NCI-H82 treated with DMSO at 0.1 percent for 48 hours (cell line): ENCODE results near the gene GIT2.
"Not testable (repeated sequence)": the region's sequence is repeated elsewhere in the genome, so short reads cannot be mapped to it uniquely, and the experiment has no call there.

Experiments
- DNase-seq: peaks from one replicate; lab custom pipeline; 2025; ENCODE audit not compliant: unreplicated experiment; lab: John Stamatoyannopoulos, UW

The GIT2 gene

DNA sequence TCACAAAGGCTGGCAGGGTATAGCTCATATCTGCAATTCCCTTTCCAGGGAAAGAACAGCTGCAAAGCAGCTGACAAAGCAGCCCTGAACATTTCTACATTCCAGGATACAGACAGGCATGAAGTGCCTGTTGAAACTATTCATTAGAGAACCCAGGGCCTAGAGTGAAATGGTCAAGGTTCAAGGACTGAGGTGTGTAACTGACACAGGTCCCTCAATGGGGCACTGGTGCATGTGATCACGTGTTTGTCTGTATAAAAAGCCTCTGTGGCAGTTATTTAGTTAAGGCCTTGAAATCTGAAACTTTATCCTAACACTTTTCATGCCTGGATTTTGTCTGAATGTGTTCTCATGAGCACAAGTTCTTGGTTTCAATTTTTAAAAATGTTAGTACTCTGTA lies 47.1 kb downstream of the GIT2 start:
- no peak for DNase-seq

DNA sequence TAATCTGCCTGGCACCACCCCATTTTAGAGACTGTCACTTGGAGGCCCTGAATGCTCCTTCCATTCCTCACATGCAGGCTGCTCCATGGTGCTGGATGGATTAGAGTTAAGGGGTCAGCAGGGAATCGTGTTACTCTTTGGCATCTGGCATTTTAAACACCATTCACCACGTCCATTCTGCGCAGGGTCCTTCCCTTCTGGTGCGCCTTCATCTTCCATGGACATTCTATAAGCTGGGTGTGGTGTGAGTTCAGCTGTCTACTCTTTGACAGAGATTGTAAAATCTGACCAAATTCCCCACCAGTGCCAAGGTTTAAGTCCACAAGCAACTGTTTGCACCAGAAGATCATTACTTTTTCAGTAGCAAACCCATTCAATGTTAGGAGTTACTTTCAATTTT lies 47.8 kb downstream of the GIT2 start:
- DNase-seq = no peak

DNA sequence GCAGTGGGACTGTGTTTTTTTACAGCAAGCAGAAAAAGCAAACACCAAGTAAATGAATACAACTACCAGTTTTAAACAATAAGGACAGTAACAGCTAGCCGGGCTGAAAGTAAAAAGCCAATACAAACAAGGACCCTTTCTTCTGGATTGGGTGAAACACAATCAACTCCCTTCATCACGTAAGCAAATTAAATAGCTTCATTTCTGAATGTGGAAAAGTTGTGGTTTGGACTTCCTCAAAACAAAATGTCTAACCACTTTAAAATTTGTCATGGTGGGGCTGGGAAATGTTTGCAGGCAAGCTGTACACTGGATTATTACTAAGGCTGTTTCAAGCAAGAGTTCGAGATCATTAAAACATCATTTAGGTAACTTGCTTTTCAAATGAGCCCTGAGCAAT lies 48.6 kb downstream of the GIT2 start:
- no peak for DNase-seq

DNA sequence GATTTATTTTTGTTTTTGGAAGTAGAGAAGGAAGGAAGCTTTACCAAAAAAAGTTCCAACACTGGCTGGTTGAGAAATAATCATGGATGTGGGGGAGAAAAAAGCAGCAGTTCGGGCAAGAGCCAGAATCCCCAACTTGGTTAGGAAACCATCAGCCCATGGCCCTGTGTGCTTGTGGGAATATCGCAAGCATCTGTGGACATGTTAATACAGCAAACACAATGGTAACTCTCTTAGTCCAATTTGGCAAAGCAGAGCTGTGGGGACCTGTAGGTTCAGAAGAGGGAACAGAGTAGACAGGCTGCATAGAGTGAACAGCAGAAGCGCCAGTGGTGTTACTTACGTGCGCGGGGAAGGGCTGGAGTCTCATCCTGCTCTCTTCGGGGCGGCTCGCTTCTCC lies 49.3 kb downstream of the GIT2 start:
- no peak for DNase-seq

DNA sequence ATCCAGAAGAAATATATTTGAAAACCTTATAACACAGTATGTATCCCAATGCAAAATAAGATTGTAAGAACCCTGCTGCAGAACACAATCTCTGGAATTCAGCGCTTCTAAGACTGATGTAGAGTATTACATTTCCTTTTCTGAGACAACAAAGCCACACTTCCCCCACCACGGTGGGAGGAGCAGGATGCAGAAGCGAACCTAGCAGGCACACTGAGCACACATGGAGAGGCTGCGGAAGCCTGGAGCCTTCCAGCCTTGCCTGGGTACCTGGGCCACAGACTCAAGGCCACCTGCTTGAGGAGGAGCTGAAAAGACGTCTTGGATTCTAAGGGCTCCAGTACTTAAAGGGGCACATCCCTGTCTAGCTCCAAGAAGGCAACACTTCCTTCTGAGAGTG lies 49.7 kb downstream of the GIT2 start:
- no peak for DNase-seq

DNA sequence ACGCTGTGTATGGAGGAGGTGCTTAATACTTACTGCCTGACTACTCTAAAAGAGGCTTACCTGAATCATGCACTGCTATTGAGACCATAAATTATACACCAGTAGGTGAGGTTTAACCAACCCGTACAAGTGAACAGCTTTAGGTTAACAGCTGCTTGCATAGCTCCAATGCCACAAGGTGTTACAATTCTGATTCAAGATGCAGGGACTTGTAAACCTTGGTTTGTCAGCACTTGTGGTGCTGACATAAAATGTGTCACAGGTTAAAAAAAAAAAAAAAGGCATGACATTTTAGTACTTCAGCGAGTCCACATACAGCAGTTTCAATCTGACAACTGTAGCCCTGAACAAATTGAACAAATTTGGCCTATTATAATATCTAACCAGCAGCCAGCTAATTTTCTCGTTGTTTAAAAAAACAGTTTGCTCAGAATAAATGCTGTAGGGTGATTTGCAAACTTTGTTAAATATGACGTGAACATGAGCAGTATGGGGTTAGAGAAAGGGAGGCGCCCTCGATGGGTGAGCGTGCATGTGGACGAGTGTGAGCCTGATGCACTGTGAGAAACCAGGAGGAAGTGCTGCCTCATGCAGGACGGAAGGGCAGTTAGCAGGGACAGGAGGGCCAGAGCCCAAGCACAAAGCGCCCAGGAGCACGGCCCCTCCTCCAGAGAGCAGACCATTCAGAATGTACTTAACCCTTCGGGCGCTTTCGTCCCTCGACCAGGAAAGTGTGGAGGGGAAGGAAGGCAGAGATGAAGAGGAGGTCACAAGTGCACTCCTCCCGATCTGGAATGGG lies 51.4 kb downstream of the GIT2 start:
- no peak for DNase-seq

DNA sequence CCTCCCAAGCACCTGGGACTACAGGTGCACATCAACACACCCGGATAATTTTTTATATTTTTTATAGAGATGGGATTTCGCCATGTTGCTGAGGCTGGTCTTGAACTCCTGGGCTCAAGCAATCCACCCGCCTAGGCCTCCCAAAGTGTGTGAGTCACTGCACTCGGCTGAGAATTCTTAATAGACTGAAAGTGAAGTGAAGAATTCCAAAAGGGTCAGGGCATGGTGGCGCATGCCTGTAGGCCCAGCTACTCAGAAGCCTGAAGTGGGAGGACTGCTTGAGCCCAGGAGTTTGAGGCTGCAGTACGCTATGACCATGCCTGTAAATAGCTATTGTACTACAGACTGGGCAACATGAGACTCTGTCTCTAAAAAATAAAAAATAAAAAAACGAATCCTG lies 52.4 kb downstream of the GIT2 start:
- DNase-seq = no peak

DNA sequence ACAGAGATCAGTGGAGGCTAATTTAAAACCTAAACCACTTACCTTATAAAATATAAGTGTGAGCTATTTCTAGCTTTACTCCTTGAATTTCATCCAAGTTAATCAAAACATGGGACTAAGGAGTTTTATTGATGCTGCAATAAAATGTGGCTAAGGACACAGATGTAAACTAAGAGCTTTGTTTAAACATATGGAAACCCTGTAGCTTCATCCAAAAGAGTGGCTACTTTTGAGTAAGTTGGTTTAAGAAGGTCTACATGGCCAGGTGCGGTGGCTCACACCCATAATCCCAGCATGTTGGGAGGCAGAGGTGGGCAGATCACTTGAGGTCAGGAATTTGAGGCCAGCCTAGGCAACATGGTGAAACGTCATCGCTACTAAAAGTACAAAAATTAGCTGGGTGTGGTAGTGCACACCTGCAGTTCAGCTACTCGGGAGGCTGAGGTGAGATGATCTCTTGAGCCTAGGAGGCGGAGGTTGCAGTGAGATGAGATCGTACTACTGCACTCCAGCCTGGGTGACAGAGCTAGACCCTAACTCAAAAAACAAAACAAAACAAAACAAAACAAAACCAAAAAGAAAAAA lies 55.7 kb downstream of the GIT2 start:
- no peak for DNase-seq

DNA sequence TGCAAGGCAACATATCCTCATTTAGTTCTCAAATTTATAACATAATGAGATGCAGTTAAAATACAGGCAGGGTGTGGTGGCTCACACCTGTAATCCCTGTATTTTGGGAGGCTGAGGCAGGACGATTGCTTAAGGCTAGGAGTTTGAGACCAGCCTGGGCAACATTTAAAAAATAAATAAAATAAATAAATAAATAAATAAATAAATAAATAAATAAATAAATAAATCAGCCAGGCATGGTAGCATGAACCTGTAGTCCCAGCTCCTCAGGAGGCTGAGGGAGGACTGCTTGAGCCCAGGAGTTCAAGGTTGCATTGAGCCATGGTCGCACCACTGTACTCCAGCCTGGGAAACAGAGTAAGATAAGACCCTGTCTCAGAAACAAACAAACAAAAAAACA lies 56.7 kb downstream of the GIT2 start:
- DNase-seq = no peak

DNA sequence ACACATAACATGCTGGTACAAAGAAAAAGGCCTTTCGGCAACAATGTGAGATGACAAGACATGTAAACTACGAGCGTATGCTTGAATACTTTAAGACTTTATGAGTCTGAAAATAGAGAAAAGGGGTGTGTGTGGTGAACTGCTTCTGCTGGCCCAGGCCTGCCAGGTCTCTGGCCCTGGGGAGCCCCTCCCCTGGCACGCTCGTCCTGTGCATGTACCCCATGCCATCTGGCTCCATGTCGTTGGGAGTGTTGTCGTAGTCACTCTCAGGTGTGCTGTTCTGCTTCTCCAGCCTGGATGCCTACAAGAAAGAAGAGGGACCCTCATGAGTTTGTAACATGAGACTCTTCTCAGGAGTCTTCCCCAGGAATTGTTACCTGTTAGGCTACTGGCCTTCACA lies 57.2 kb downstream of the GIT2 start:
- DNase-seq = no peak

DNA sequence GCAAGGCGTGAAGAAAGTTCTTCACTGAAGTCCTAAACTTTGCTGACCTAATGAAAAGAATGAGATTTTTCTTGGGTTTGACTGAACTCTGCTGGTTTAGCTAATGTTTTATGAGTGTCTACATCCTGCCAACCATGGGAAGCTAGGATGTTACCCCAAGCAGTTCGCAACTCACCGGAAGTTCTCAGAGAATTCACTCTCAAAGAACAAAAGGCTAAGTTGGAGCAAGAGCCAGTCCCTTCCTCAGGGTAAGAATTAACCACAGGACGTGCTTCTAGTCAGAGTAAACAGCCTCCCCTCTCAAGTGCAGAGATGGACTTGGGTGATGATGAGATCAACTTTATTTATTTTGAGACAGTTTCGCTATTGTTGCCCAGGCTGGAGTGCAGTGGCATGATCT lies 58.8 kb downstream of the GIT2 start:
- no peak for DNase-seq

DNA sequence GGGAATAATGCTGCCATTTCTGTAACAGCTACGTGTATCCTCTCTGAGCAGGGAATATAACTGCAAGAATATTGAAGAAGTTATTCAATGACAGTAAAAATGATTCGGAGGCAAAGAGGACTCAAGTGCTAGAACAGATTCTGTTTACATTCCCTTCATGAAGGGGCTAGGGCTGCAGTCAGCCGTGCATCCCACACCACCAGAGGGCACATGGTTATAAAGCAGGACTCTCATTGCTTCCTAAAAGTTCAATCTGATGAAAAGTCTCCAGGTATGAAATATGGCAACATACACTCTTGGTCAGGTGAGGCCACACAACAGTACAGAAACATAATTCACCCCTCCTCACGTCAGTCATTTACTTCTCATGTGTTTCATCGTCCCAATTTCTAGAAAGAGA lies 62.1 kb downstream of the GIT2 start:
- DNase-seq = no peak

DNA sequence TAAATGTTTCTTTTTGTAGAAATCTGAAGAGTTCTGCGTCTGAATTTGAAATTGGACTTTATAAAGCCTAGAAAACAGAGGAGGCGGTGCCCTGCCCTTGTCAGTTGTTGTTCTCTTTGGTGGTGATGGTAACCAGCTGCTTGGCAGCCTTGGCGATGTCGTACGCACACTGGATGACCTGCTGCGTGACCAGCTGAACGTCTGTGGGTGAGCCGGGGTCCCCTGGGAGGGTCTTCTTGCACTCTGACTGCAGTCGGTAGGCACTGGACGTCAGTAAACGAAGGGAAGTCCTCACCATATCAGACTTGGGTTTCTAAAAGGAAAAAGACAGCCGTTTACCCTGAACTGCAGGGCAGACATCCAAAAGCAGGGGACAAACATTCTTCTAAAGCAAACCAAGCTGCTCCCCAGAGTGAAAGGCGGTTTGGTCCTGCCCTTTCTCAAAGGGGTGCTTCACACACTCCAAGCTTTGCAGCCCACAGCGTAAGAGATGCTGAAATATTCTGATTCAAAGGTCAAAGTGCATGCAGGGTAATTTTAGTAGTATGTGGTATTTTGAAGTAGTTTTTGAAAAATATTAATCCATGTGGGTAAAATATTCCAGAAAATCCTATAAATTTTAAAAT lies 63.2 kb downstream of the GIT2 start:
- no peak for DNase-seq

DNA sequence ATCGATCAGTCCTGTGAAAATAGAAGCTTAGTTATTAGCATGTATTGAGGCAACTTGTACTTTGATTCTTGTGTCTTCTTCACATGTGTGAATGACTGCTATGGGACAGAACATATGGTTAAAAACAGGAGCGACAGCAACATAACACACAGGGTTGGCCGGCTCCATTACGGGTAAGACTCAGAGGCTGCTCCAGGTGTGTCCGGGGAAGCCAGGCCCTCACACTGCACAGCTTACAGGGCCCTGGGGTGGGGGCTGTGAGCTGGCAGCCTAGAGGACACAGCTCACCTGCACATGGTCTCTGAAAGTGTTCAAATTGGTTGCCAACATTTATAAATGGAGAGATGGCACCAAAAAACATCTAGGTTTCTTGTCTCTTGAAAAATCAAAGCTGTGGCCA lies 65.0 kb downstream of the GIT2 start:
- no peak for DNase-seq

DNA sequence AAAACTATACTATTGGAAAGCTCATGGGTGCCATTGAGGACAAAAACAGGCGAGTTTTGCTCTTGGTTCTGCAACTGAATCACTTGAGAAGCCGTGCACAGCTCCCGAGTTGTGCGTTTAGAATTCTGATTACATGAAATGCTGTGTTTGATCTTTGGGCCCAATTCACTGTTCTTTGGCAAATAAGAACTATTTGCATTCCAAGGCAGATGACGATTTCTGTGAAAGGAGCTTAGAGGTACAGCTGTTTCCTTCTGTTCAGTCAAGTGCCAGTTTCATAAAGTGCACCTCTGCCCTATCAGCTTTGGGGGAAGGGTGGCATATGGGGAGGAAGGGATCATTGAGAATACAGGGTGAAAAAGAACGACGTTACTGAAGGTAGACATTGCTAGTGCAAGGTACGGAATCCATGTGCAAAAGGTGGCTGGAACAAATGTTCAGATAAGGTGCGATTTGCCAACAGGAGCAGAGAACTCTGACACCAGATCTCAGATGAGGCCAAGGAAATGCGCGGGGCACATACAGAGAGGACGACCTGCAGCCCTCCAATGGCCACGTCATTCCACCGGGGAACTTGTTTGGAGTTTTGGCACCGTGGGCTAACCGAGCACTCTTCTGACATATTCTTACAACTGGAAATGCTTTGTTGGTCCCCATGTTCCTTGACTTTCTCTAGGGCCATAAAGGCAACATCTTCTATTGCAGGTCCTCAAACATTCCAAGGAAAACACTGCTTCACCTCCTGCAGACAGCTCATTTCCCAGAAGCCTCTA lies 66.0 kb downstream of the GIT2 start:
- DNase-seq = no peak

DNA sequence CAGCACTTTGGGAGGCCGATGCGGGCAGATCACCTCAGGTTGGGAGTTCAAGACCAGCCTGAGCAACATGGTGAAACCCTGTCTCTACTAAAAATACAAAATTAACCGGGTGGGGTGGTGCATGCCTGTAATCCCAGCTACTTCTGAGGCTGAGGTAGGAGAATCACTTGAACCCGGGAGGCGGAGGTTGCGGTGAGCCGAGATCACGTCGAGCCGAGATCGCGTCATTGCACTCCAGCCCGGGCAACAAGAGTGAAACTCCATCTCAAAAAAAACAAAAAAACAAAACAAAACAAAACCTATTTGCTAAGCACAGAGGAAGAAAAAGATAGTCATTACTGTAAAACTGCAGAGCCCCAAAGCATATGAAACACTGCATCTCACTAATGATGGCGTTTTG lies 66.8 kb downstream of the GIT2 start:
- not testable (repeated sequence) for DNase-seq

DNA sequence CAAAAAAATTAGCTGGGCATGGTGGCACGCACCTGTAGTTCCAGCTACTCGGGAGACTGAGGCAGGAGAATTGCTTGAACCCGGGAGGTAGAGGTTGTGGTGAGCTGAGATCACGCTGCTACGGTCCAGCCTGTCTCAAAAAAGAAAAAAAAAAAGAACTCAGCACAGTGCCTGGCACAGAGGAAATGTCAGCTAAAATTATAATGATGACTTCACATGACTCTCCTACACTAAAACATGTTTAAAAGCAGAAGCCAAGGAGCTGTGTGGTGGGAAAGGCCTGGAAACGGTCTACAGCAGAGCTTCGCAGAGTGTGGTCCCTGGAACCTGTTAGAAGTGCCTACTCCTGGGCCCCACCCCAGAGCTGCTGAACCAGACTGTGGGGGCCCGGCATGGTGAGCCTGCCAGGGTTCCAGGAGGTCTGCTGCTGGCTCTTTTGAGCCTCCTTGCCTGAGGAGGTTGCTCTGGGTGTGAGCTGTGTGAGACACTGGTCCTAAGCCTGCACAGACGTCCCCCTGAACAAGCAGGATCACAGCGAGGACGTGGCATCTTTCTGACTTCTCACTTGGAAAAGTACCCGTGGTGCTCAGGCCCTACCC lies 68.0 kb downstream of the GIT2 start:
- DNase-seq = no peak

DNA sequence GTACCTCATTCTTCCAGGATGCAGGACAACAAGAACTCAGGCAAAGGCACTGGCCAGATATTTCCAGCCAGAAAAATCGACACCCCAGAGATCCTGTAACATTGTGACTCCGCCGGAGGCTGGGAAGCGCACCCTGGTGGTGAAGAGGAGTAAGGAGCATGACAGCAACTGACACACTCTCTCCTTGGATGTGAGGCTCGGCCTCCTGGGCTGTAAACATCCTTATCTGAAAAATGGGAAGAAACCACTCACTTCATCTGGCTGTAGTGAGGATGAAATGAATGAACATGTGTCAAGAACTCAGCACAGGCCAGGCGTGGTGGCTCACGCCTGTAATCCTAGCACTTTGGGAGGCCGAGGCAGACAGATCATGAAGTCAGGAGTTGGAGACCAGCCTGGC lies 68.5 kb downstream of the GIT2 start:
- no peak for DNase-seq

DNA sequence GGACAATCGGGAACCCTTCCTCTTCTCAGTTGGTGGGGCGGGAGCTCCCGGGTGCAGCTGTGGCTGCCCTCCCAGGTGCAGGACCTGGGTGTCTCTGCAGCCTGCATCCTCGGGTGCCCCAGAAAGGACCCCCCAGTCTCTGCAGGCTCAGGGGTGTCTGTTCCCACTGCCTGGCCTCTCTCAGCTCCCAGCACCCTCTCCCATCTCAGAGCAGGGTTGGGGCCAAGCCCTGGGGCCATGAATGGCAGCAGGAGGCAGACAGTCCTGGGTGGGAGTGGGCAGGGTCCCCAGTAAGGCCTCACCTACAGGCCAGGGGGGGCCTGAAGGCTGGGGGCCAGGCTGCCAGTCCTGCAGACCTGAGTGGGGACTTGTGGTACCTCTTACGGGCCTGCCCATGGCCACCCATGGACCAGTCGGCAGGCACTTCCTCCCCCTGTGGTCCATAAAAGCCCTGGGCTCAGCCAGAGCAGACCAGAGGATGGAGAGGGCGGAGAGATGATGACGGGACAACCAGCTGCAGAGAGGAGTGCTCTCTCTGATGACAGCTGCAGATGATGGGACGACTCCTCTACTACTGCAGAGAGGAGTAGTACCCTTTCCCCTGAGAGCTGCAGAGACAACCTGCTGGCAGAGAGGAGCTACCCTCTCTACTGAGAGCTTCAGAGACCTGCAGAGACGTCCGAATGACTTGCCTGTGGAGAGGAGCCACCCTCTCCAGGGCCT lies 69.5 kb downstream of the GIT2 start:
- DNase-seq = no peak

DNA sequence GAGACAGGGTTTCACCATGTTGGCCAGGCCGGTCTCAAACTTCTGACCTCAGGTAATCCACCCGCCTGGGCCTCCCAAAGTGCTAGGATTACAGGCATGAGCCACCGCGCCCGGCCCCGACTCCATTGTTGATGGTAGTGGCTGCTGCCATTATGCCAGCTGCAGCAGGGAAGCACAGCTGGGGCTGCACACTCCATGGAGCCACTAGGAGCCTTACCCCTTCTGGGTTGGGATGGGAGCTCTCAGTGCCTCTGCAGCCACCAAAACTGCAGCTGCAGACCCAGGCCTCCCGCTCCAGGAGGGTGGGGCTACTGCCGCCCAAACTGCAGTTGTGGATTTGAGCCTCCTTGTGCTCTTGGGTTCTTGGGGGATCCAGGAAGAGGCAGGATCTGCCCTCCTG lies 70.2 kb downstream of the GIT2 start:
- DNase-seq = no peak
